GM10847 (cell line): ENCODE results near the gene ALMS1.

Source experiments
- POLR2A ChIP-seq: IDR thresholded peaks from 2 replicates; pipeline ENCODE4 v1.6.1; 2011; ENCODE audit not compliant: insufficient read length; ENCODE audit errors: extremely low read depth

ALMS1 gene

GRCh38 chr2:73487112-73487657 lies 101.5 kb downstream of the ALMS1 start:
- no peak for TF ChIP-seq POLR2A

- TF ChIP-seq POLR2A = no peak
These were observed 102.4 kb downstream of the ALMS1 start for GRCh38 chr2:73488079-73488478.

- no peak for TF ChIP-seq POLR2A
These were observed 103.4 kb downstream of the ALMS1 start for GRCh38 chr2:73489053-73489452.

GRCh38 chr2:73494031-73494430 lies 108.4 kb downstream of the ALMS1 start:
- no peak for TF ChIP-seq POLR2A

GRCh38 chr2:73503992-73504570 lies 118.4 kb downstream of the ALMS1 start:
- TF ChIP-seq POLR2A = no peak

- no peak for TF ChIP-seq POLR2A
These were observed 130.4 kb downstream of the ALMS1 start for GRCh38 chr2:73516033-73516432.

- TF ChIP-seq POLR2A = no peak
These were observed 143.1 kb downstream of the ALMS1 start for GRCh38 chr2:73528688-73529087.

- no peak for TF ChIP-seq POLR2A
These were observed 146.7 kb downstream of the ALMS1 start for GRCh38 chr2:73532381-73532780.

GRCh38 chr2:73536133-73536840 lies 150.7 kb downstream of the ALMS1 start:
- TF ChIP-seq POLR2A = no peak

GRCh38 chr2:73561422-73561821 lies 175.8 kb downstream of the ALMS1 start:
- no peak for TF ChIP-seq POLR2A

GRCh38 chr2:73564986-73565385 lies 179.3 kb downstream of the ALMS1 start:
- TF ChIP-seq POLR2A = no peak

GRCh38 chr2:73566288-73566878 lies 180.7 kb downstream of the ALMS1 start:
- TF ChIP-seq POLR2A = no peak

GRCh38 chr2:73575261-73575660 lies 189.6 kb downstream of the ALMS1 start:
- no peak for TF ChIP-seq POLR2A

- no peak for TF ChIP-seq POLR2A
These were observed 196.7 kb downstream of the ALMS1 start for GRCh38 chr2:73582364-73582763.

- no peak for TF ChIP-seq POLR2A
These were observed 202.5 kb downstream of the ALMS1 start for GRCh38 chr2:73588177-73588576.

GRCh38 chr2:73593680-73594079 lies 208.0 kb downstream of the ALMS1 start:
- TF ChIP-seq POLR2A = no peak
